GM19324 (cell line): ENCODE results near the gene CFAP100.

Experiments used
- ATAC-seq: cut with Tn5 transposase; IDR thresholded peaks from one replicate; pipeline ENCODE4 v1.9.1; 2021; ENCODE audit warnings: mild to moderate bottlenecking, moderate library complexity; ENCODE audit not compliant: unreplicated experiment, low FRiP score

The CFAP100 gene

DNA sequence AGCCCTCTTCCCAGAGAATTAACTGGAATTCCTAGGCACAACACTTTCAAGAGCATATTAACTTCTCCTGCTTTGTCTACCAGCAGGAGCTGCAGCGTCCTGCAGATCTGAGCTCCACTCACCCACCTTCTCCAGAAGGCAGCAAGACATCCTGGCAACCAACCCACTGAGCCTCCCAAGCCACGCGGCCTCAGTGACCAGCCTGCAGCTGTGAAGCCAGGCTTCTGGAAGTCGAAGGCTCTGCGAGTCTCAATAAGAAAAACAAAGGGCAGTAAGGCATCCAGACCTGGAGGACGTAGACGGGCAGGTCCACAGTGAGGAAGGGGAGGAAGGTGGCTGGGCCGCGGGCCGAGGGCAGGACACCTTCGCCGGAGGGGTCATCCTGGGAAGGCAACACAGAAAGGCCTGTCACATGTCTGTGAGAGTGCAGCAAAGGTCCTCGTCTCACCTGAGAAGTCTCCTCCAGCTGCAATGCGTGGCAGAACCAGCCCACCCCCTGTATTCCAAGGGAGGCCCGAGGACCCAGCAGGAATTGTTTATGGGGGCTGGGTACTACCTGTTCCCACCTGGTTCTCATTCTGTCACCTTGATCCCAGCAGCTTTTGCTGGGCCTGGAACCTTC lies 44.7 kb downstream of the CFAP100 start:
- ATAC-seq = no peak

DNA sequence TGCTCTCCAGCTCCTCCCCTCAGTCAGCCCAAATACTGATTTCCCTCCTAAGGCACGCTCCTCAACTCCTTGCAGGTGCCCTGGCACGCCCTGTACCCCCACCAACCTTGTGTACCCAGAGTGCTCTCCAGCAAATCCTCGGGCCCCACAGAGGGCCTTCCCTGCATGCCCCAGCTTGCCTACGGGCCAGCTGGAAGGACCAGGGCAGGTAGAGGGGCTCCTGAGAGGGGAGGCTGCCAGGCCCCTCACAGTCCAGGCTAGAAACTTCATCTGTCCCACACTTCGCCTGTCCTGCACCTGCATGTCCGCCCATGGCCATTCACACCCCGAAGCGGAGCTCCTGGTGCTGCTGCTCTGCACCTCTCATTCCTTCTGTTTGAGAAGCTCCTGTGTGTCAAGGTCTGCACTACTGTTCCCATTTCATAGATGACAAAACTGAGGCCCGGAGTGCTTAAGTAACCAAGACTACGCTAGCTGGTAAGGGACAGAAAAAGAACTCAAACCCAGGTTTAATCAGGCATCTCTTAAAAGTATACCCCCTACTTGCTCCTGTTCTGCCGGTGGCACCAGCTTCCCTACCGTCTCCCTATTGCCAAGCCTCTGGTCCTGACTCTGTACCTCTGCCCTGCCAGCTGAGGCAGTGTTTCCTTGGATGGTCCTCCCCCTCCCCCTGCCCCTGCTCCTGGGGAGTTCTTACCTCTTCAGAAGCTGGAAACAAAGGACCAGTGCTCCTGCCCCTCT lies 45.4 kb downstream of the CFAP100 start:
- ATAC-seq = no peak

DNA sequence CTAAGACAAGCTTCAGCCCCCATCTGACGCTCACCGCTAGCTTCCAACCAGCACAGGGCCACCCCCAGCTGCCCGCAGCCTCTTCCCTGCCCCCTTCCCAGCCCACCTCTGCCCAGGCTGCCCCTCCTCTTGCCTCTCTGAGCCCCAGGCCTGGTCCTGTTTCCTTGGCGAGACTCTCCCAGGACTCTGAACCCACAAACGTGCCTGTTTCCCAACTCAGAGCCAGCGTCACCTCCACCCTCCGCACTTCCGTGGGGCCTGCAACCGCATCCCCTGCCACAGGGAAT lies 45.9 kb downstream of the CFAP100 start:
- no peak for ATAC-seq

DNA sequence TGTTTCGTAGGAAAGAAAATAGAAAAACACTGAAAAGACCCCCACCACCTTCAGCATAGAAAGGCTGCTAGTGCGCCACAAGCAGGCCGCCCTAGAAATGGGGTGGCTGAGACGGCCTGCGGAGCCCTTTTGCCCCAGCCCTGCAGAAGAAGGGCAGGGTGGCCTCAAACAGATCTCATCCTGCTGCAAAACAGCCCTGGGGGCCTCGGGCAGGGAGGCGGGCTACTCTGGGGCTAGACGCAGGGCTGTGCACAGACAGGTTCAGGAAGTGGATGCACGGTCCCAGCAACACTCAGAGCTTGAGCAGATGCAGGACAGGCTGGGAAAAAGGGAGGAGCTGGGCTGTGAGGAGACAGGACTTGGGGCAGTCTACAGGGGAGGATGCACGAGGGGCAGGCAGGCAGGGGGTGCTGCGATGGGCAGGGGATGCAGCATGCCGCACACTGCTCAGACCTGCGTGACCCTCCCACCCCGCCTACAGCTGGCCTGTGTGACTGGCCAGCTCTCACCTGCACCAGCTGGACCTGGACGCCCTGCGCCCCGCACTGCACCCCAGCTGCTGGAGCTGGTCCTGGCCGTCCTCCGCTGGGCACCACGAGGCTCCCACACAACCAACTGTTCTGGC lies 46.7 kb downstream of the CFAP100 start:
- no peak for ATAC-seq

DNA sequence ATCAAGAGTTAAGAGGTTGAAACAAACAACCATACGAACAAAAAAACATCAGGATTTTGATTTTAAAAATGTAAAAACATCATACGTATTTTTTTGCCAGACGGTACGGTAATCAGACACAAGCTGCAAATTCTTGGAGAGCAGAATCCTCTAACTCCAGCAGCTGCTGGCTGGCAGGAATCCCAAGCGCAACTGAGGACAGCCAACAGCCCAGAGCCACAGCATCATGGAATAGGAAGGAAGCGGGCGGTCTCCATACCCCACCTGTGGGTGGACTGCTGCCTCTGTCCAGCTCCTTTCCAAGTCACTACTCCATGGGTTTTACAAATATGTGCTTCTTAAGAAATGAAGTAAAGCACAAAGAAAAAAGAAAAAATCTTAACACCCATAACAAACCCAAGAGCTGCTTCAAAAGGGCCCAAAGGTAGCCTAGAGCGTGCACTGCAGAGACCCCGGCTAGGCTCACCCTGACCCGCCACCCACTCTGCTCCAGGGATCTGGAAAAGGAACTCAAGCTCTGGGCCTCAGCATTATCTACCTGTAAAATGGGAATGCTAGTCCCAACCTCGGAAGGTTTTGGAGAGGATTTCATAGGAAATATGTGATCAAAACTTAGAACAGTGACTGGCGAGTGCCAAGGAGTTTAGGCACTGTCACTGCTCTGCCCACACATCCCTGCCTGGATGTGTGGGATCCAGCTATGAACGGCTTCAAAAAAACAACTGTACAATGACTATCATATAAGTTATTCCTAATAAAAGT lies 47.6 kb downstream of the CFAP100 start:
- no peak for ATAC-seq

DNA sequence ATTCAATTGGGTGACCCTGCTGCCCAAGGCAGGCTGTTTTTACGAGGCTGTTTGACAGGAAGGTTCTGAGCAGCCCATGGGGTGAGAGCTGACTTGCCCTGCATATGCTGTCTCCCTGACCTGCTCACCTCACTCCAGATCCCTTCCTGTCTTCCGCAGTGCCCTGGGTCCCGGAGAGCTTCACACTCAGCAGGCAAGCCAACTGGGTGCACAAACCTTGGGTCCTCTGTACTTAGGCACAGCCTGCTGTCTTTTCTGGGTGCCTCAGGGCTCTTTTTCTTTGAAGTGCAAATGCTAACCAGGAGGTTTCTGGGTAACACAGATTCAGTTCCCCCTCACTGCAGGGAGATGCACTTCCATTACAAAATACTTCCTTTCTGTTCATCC lies 48.1 kb downstream of the CFAP100 start:
- no peak for ATAC-seq

DNA sequence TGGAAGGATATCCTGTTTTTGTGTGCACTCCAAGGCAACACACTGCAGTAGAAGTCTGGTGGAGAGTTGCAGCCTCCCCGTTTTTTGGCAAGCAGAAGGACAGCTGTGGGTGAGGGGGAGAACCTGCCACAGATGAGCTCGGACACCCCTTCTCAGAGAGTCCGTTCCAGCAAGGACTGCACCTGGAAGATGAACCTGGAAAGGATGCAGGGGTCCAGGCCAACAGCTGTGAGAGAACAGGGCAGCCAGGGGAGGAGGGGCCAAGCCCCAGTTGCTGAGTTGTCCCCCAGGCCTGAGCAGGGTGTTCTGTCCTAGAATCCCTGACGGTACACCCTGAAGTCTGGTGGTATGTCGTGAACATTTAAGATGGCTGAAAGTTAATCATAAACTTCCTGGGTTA lies 50.8 kb downstream of the CFAP100 start:
- ATAC-seq = no peak

DNA sequence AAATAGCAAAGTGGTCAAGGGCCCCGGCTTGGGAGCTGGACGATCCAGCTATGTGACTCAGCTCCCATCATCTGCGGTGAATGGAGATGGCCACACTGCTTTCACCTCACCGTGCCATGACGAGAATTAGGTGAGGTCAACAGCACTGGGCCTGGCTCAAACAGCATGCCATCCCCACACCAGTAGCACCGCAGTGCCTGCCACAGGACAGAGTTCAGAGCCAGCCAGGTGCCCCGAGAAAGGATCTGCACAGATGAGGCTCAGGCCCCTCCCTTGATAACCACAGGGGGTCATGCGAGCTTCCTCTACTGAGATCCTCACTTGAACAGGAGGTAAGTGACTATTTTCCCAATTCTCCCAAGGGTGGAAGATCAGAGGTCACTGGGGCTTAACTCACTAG lies 51.6 kb downstream of the CFAP100 start:
- ATAC-seq = no peak

DNA sequence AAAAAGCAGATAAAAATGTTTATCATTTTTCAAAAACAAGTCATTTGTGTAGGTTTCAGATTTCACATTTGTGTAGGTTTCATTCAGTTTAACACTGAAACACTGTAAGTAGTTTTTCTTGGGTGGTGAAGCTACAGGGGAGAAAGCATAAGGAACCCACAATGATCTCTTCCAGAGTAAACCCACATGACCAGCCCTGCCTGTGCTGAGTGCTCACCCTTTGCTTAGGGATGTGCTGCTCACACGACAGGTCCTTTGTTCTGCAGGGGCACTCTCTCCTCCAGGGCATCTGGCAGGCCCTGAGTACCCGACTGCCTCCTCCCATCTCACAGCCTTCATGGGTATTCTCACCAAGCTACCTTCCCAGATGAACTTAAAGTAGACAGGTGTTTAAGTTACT lies 52.1 kb downstream of the CFAP100 start:
- no peak for ATAC-seq

DNA sequence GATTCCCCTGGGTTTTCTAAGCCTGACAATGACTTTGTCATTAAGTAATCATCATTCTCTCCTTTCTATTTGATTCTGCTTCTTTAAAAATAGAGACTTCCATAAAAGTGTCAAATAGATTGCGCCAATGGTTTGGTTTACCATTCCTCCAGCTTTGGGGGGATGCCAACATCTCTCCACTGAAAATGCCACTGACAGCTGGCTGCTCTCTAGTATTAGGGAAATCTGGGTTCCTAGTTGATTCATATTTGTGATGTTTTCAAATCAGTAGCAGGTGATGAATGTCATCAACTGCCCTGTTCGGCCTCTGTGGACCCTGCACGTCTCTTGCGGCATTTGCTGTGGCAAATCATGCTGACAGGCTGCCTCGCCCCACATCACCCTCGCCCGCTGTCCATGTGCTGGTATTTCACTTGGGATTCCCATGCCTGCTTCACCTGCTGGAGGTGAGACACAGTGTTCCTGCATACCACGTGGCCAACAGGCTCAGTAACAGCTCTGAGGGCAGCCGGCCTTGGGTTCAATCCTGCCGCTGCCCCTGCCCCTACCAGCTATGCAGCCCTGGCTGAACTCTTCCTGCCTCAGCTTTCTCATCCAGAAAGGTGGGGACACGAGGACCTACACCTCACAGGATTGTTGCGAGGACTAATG lies 52.9 kb downstream of the CFAP100 start:
- ATAC-seq = no peak

DNA sequence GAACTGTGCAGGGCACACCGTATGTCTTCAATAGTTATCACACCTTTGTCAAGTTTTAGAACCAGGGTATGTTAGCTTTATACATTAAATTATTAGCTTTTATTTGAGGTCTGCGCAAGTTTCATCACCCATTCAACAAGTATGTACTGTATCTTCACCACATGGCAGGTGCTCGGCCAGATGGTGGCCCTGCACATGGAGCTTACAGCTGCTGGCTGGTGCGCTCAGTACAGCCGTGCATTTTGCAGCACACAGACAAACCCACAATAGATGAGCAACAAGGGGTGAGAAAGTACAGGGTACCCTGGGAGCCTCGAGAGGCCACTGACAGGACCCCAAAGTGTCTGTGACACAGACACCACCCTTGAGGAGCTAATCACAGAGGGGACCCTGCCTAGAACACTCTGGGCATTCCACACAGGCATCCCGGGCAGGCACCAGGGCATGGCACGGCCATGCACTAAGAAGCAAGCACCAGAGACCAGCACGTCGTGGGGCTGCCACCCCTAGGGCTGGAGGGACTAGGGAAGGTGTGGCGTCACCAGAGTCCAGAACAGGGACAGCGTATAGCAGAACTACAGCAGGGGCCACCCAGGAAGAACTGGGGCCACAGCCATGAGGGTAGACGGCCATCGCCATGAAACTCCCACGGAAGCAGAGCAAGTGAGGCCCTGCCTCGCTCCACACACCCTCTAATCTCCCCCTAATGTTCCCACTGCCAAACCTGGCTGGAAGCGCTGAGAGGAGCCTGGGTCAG lies 53.6 kb downstream of the CFAP100 start:
- no peak for ATAC-seq

DNA sequence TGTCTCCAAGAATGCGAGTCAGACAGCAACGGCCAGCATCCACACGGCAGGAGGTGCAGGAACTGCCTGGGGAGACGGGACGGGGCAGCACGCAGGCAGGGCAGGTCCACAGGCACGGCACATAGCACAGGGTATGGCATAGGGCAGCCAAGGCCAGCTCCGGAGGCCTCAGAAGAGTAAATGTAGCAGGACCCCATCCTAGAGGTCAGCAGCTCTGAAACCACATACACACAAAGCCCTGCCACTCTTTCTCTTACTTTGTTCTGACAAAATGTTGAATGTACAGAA lies 54.1 kb downstream of the CFAP100 start:
- ATAC-seq = no peak

DNA sequence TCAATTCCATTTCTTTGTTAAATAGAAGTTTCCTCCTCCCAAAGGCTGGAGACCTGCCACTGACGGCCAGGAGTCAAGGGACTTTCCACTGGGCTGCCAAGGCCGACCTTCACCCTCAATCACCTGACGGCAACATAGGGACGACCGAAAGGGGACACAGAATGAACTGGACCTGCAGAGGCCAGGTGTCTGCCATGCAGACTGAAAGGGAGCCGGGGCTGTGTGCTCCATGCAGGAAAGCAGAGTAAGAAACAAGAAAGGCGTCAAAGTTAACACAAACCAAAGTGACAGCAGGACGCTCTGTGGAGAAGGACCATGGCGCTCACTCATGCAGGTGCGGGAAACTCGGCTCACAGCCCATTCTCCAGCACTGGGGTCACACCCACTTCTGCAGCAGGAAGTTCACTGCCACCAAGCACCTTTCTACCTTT lies 54.9 kb downstream of the CFAP100 start:
- no peak for ATAC-seq

DNA sequence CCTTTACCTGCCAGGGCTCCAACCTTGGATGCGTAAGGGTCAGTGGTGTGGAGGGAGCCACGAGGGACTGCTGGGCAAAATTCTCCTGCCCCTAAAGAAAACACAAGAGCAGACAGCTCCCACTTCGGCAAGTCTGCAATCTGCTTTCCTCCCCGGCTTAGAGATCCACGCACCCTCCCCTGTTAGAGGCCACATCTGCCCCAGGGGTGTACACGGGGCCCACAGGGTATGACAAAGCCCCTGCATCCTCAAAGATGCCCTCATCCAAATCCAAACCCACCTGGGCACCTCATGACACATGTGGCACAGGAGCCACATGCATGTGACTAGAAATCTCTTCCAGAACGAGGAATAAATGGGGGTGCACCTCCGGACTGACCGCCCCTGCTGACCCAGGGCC lies 55.5 kb downstream of the CFAP100 start:
- ATAC-seq = no peak

DNA sequence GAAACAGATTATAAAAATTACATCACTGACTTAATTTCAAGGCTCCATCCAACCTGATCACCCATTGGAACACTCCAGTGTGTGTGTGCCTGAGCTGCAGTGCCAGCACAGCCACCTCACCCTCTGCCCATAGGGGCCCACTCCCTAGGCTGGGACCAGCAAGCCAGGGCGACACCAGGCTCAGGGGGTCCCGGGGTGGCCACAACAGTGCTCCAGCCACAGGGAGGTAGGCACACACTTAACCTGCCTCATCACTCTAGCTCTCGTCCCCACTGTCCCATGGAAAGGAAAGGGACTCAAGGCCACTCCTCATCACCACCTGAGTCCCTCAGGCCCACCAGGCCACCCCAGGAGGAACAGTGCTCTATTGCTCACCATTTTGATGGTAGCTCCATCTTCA lies 56.0 kb downstream of the CFAP100 start:
- ATAC-seq = no peak

DNA sequence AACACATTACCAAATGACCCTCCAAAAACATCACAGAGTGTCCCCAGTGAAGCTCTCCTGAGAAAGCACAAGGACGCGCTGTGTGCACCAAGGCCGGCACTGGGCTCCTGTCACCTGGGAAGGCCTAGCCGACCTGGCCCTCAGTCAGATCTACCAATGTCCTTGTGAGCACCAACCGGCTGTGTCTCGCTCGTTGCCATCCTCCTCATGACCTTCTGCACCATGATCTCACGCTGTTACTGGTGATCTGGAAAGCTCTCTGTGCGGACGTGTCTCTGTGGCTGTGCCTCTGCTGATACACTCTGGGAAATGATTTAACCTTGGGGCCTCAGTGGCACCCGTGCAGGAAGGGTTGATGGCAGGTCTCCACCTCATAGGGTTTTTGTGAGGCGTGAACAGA lies 56.8 kb downstream of the CFAP100 start:
- no peak for ATAC-seq

DNA sequence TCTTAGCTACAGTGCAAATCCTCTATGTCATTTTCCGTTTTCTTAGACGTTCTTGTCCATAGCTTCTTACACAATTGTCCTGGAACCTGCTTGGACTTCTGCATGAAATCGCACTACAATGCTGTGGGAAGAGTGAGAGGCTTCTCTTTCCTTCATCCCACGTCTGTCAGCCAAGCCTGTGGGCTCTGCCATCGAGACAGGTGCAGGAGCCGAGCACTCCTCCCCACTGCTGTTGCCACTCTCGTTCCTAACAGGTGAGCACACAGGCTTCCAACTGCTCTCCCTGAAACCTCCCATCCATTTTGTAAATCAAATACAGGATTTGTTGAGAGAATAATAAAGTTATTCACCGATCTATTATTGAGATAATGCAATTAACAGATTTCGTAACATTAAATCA lies 57.5 kb downstream of the CFAP100 start:
- no peak for ATAC-seq

DNA sequence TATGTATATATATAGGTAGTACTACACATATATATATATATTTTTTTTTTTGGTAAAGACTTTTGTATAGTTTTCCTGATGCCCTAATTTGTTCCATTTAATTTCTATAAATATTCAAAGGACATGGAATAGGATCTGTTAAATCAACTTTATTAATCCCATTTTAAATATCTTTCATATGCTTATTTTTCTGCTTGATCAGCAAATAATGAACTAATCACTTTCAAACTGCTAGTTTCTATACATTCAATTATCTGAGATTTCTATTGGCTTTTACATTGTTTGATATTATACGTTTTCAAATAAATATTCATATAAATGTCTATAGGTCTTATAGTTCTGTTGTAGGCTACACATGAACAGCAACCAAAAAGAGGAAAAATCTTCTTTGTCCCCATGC lies 59.3 kb downstream of the CFAP100 start:
- ATAC-seq = no peak

DNA sequence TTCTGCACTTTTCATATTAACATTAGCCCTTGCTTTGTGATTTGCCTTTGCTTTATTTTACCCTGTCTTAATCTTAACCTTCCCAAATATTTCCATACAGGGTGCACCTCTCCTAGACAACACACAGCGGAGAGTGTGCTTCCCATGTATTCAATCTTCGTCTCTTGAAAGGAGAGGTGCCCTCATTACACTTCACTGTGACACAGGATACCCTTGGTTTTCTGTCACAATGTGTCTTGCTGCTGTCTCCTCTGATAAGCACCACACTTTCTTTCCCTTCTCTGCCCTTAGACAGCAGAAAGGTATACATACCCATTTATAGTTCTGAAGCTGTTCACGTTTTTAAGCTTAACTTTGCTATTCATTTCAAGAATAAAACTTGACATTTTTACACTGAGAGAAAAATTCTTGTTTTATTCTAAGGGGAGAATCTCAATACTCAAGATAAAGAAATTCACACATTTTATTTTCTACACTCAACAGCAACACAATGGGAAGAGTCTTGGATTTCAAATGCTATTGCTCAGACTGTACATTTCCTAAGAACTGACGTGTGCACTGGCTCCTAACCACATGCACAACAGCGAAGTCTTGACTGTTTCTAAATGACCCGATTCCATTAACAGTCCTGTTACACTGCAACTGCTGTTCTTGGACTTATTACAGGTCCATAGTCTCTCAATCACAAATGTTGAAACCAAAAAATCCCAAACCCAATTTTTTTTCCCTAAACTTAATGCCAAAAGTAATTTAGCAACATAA lies 59.9 kb downstream of the CFAP100 start:
- no peak for ATAC-seq

DNA sequence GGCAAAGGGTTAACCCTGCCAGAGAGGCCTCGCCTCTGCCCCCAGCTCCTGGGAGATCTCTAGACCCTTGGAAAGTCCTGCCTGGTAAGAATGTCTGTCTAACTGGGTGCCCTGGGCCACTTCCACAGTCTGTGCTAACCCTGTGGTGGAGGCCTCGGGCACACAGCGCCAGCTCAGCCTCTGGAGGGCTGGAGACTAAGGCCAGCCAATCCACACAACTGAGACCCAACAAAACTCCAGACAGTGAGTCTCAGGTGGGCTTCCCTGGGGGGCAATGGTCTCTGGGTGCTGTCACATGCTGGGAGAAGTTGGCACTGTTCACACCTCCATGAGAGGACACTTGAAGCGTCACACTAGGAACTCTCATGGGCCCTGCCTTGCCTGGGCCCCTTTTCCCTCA lies 61.5 kb downstream of the CFAP100 start:
- ATAC-seq = no peak
